HG02973 (cell line): ENCODE results near the gene NACA2.
"Not testable (repeated sequence)": the region's sequence is repeated elsewhere in the genome, so short reads cannot be mapped to it uniquely, and the experiment has no call there.

Source experiments
- ATAC-seq: cut with Tn5 transposase; IDR thresholded peaks from one replicate; pipeline ENCODE4 v1.9.1; 2021; ENCODE audit warnings: moderate library complexity; ENCODE audit not compliant: unreplicated experiment

NACA2 gene

GRCh38 chr17:61600621-61601020, 9.6 kb upstream of the NACA2 start:
- no peak for ATAC-seq

- ATAC-seq = no peak
Measured at GRCh38 chr17:61599608-61600007, 8.6 kb upstream of the NACA2 start.

- no peak for ATAC-seq
Measured at GRCh38 chr17:61598014-61598413, 7.0 kb upstream of the NACA2 start.

- no peak for ATAC-seq
Measured at GRCh38 chr17:61597607-61598006, 6.6 kb upstream of the NACA2 start.

- ATAC-seq = no peak
Measured at GRCh38 chr17:61595418-61596186, 4.6 kb upstream of the NACA2 start.

- no peak for ATAC-seq
Measured at GRCh38 chr17:61594294-61594825, 3.3 kb upstream of the NACA2 start.

GRCh38 chr17:61593426-61593825, 2.4 kb upstream of the NACA2 start:
- no peak for ATAC-seq

GRCh38 chr17:61591930-61592329, 911 bp upstream of the NACA2 start:
- ATAC-seq = no peak

- ATAC-seq = no peak
Measured at GRCh38 chr17:61589990-61590389, 1.0 kb downstream of the NACA2 start.

- ATAC-seq = no peak
Measured at GRCh38 chr17:61587807-61588660, 3.0 kb downstream of the NACA2 start.

- no peak for ATAC-seq
Measured at GRCh38 chr17:61587242-61587641, 3.8 kb downstream of the NACA2 start.

- ATAC-seq = not testable (repeated sequence)
Measured at GRCh38 chr17:61586622-61587021, 4.4 kb downstream of the NACA2 start.

GRCh38 chr17:61586031-61586566, 4.9 kb downstream of the NACA2 start:
- ATAC-seq = no peak

- ATAC-seq = no peak
Measured at GRCh38 chr17:61584866-61585265, 6.2 kb downstream of the NACA2 start.

- no peak for ATAC-seq
Measured at GRCh38 chr17:61584266-61584665, 6.8 kb downstream of the NACA2 start.

GRCh38 chr17:61583660-61584264, 7.3 kb downstream of the NACA2 start:
- ATAC-seq = no peak

GRCh38 chr17:61583242-61583641, 7.8 kb downstream of the NACA2 start:
- peak; percentile 51 for ATAC-seq

- no peak for ATAC-seq
Measured at GRCh38 chr17:61582593-61582992, 8.4 kb downstream of the NACA2 start.

GRCh38 chr17:61581611-61582349, 9.2 kb downstream of the NACA2 start:
- no peak for ATAC-seq

- no peak for ATAC-seq
Measured at GRCh38 chr17:61580502-61580901, 10.5 kb downstream of the NACA2 start.
